SU-DHL-6 (cell line): ENCODE results near the gene FANCF.

Source experiments
- CTCF ChIP-seq: fragments of 200-600 bp; sonication (generic); IDR thresholded peaks from one replicate; pipeline ENCODE4 v1.5.1; 2017; ENCODE audit warnings: antibody characterized with exemption, mild to moderate bottlenecking, low read length, moderate library complexity; ENCODE audit not compliant: insufficient read depth, poor library complexity, severe bottlenecking
- EZH2phosphoT487 ChIP-seq: fragments of 200-600 bp; sonication (generic), shearing (Covaris generic); conservative IDR thresholded peaks from 2 replicates; pipeline ENCODE4 v1.6.1; 2018; ENCODE audit warnings: mild to moderate bottlenecking, antibody characterized with exemption, low read length, moderate library complexity, mixed read lengths

- TF ChIP-seq CTCF: no peak
- TF ChIP-seq EZH2phosphoT487: no peak
Observed at GRCh38 chr11:22668005-22668796, 42.6 kb upstream of the FANCF start.
